A549 (cell line): ENCODE data around the gene TRIM45. TPM values are rescaled to one million over a fixed set of nuclear protein-coding genes. Genes with fewer than 3 reads are reported as not detected.

Experiments
- ATAC-seq, 2 experiments: fragments of 200-7000 bp in 1 of 2; fragments of >200 bp in 1 of 2; cut with Nextera tagmentation in 1 of 2; cut with Tn5 transposase in 1 of 2; 3 replicates each; pipeline versions ENCODE4 v1.8.0 to v1.9.1; 2018 to 2020; ENCODE audit warnings: mild to moderate bottlenecking in 1 of 2, moderate library complexity in 1 of 2
- CTCF ChIA-PET: fragments of 300-600 bp; sonication (Branson Sonifier 250); formaldehyde crosslinking; extraction: SDS; loops from one replicate; lab custom pipeline; 2021; ENCODE audit warnings: antibody characterized with exemption, inconsistent platforms; lab: Yijun Ruan, JAX
- POLR2A ChIA-PET: fragments of 350-600 bp; formaldehyde crosslinking; extraction: SDS; loops from one replicate; lab custom pipeline; 2021; ENCODE audit warnings: antibody characterized with exemption, inconsistent platforms; lab: Yijun Ruan, JAX
- DNase-seq, 2 experiments: peaks; one replicate each; pipeline versions ENCODE4 v3.0.0 to v3.0.0-alpha.2; 2011 to 2016; ENCODE audit warnings: low read depth in 1 of 2, low spot score in 1 of 2
- FAIRE-seq: peaks from 2 replicates; lab custom pipeline; 2011; peaks lifted over from hg19 to GRCh38; lab: Jason Lieb, UNC
- H3K27ac ChIP-seq, 2 experiments: fragments of >200 bp; sonication (Bioruptor Twin); formaldehyde crosslinking; 3 replicates each; pipeline ENCODE4 v1.5.1; 2016 to 2017
- H3K4me1 ChIP-seq: fragments of >200 bp; sonication (Bioruptor Twin); formaldehyde crosslinking; 3 replicates; pipeline ENCODE4 v1.6.1; 2016
- H3K4me2 ChIP-seq: fragments of >200 bp; sonication (Bioruptor Twin); formaldehyde crosslinking; 3 replicates; pipeline ENCODE4 v1.6.1; 2016
- H3K4me3 ChIP-seq: fragments of >200 bp; sonication (Bioruptor Twin); formaldehyde crosslinking; 3 replicates; pipeline ENCODE4 v1.5.1; 2016
- H3K9me3 ChIP-seq: fragments of >200 bp; sonication (Bioruptor Twin); formaldehyde crosslinking; 3 replicates; pipeline ENCODE4 v1.6.1; 2016
- CHD4 ChIP-seq: fragments of 200-600 bp; sonication (generic); IDR thresholded peaks from 2 replicates; pipeline ENCODE4 v1.6.1; 2016; ENCODE audit warnings: antibody characterized with exemption, mild to moderate bottlenecking, borderline replicate concordance
- GATA3 ChIP-seq: IDR thresholded peaks from 2 replicates; pipeline ENCODE4 v1.6.1; 2012; ENCODE audit warnings: borderline replicate concordance
- HDAC2 ChIP-seq: fragments of 200-600 bp; sonication (generic); IDR thresholded peaks from 2 replicates; pipeline ENCODE4 v1.6.1; 2016
- HEYL ChIP-seq: fragments of 250-450 bp; sonication (Bioruptor Pico); IDR thresholded peaks from 2 replicates; pipeline ENCODE4 v1.8.0; 2021; ENCODE audit warnings: mild to moderate bottlenecking, moderate library complexity
- HOXB13 ChIP-seq: fragments of 250-450 bp; sonication (Bioruptor Pico); IDR thresholded peaks from 2 replicates; pipeline ENCODE4 v1.5.0; 2020; ENCODE audit warnings: low read depth, mild to moderate bottlenecking, moderate library complexity
- KDM5A ChIP-seq: fragments of 200-600 bp; sonication (generic); IDR thresholded peaks from 2 replicates; pipeline ENCODE4 v1.6.1; 2016; ENCODE audit warnings: antibody characterized with exemption, mild to moderate bottlenecking
- MAZ ChIP-seq: fragments of 150-350 bp; IDR thresholded peaks from 2 replicates; pipeline ENCODE4 v1.6.1; 2014; ENCODE audit warnings: antibody characterized with exemption, low read depth, low read length, borderline replicate concordance
- NFE2L2 ChIP-seq: fragments of 150-350 bp; conservative IDR thresholded peaks from 2 replicates; pipeline ENCODE4 v1.6.1; 2014; ENCODE audit warnings: low read length
- POLR2AphosphoS2 ChIP-seq: conservative IDR thresholded peaks from 2 replicates; pipeline ENCODE4 v1.6.1; 2012; ENCODE audit warnings: low read length, improper control_type of control experiment, inconsistent platforms
- RARB ChIP-seq: fragments of 250-450 bp; sonication (Bioruptor Pico); IDR thresholded peaks from 2 replicates; pipeline ENCODE4 v1.8.0; 2021; ENCODE audit warnings: mild to moderate bottlenecking, moderate library complexity
- SMC3 ChIP-seq: fragments of >200 bp; sonication (Bioruptor Twin); formaldehyde crosslinking; IDR thresholded peaks from 3 replicates; pipeline ENCODE4 v1.6.1; 2018; ENCODE audit warnings: inconsistent platforms
- ZFP36 ChIP-seq: fragments of 450-650 bp; IDR thresholded peaks from 2 replicates; pipeline ENCODE4 v1.6.1; 2014; ENCODE audit warnings: borderline replicate concordance; ENCODE audit not compliant: partially characterized antibody
- ZNF302 ChIP-seq: fragments of 250-450 bp; sonication (Bioruptor Pico); IDR thresholded peaks from 2 replicates; pipeline ENCODE4 v1.9.0; 2021; ENCODE audit warnings: inconsistent platforms, mild to moderate bottlenecking, moderate library complexity
- WGBS: methylation state at CpG from one replicate; pipeline ENCODE4 v1.1.6; 2017; ENCODE audit errors: missing lambda C conversion rate; 5-methylcytosine and 5-hydroxymethylcytosine counted together
- polyA plus RNA-seq, 4 experiments: library from polyadenylated mRNA; depleted of rRNA in 3 of 4; stranded (reverse); fragments of >200 nt; fragmentation: RNase III in 1 of 4; extraction: RNeasy Plus Mini Kit Qiagen cat#74134 plus additional on column Dnase treatment in 1 of 4; gene quantifications; 2 replicates in 3 of 4; 3 replicates in 1 of 4; pipeline ENCODE4 v1.2.3, GENCODE V29; 2011 to 2017
- TF ChIP-seq, protein P1 (sequence below): fragments of 250-450 bp; sonication (Bioruptor Pico); IDR thresholded peaks from 2 replicates; pipeline ENCODE4 v1.5.0; 2021; ENCODE audit warnings: mild to moderate bottlenecking, moderate library complexity, borderline replicate concordance
- TF ChIP-seq, protein P2 (sequence below): fragments of 150-350 bp; IDR thresholded peaks from 2 replicates; pipeline ENCODE4 v1.6.1; 2014; ENCODE audit warnings: low read depth, mild to moderate bottlenecking, low read length
- TF ChIP-seq, protein P3 (sequence below): fragments of >200 bp; sonication (Bioruptor Twin); formaldehyde crosslinking; IDR thresholded peaks from 3 replicates; pipeline ENCODE4 v1.5.1; 2016
- TF ChIP-seq, protein P4 (sequence below): IDR thresholded peaks from 2 replicates; pipeline ENCODE4 v1.6.1; 2012; ENCODE audit warnings: low read depth, borderline replicate concordance

TRIM45 gene
- polyA plus RNA-seq, 2 of the 4 experiments (the other 2 are of a cell fraction), result 3.0 to 3.4 TPM

DNA sequence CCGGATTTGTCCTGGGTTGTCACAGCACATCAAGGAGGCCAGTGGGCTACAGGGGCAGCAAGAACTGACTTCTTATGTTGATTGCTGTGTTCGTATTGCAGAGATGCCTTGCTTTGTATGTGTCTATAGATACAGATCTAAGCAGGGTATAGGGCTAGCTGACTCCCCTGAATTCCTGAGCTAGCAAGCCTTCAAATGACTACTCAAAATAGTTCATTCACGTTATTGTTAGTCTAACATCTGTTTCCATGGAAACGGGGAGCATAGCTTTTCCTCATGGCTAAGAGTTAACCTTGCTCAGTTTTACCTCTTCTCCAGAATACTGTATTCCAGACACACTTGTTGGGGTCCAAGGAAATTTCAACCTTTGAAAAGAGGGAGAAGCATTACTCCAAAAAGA lies 24.1 kb downstream of the TRIM45 start:
- Histone ChIP-seq H3K27ac (no peak overlapping the region), H3K4me3 (no peak overlapping the region), H3K4me1 (peaks cover 14% of the 10 kb centered on the region), H3K9me3 (no peaks in the 10 kb centered on the region), H3K4me2 (no peak overlapping the region)
- FAIRE-seq (no peak), DNase-seq (no peak), ATAC-seq (no peak)
- POLR2A ChIA-PET, result no interaction called here
- no peak for TF ChIP-seq ZNF302 (CRISPR knock-in tag)
- TF ChIP-seq KDM5A, result no peak
- CTCF ChIA-PET, result interaction anchor here (2.0 kb wide), 1 partner anchor 30 kb away, joined by 9 read pairs; no protein-coding TSS in a partner anchor
- WGBS, result 85% methylated on average over 4 of the region's 4 CpGs

DNA sequence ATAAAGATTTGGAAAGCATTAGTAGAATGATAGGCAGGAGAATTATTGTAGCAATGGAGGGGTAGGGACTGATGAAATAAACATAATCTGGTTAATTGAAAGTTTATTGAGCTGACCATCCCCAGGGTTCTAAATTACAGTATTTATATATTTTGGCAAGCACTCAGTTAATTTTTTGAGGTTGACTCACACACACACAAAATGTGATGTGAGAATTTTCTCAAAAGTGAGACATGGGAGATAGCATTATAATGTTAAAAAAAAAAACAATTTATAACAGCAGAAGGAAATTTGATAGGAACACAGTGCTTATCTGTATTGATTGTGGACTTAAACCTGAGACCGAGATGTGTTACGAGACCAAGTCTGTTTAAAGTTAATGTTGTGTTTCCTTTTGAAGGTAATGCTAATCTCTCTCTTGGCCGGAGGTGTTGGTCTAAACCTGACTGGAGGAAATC lies 24.6 kb downstream of the TRIM45 start:
- Histone ChIP-seq H3K9me3 (no peaks in the 10 kb centered on the region), H3K4me1 (peaks cover 14% of the 10 kb centered on the region), H3K27ac (no peak overlapping the region), H3K4me2 (no peak overlapping the region), H3K4me3 (no peak overlapping the region)
- ChIA-PET POLR2A (no interaction called here), CTCF (interaction anchor here (2.0 kb wide), 1 partner anchor 30 kb away, joined by 9 read pairs; no protein-coding TSS in a partner anchor)
- DNase-seq, result no peak
- no peak for ATAC-seq
- no peak for FAIRE-seq
- TF ChIP-seq SMC3 (no peak), HOXB13 (CRISPR knock-in tag) (no peak), KDM5A (no peak), RARB (no peak), POLR2AphosphoS2 (no peak), MAZ (no peak), NFE2L2 (no peak), GATA3 (no peak), HDAC2 (no peak), HEYL (no peak), CHD4 (no peak), ZFP36 (no peak)
- TF ChIP-seq, protein P1, sequence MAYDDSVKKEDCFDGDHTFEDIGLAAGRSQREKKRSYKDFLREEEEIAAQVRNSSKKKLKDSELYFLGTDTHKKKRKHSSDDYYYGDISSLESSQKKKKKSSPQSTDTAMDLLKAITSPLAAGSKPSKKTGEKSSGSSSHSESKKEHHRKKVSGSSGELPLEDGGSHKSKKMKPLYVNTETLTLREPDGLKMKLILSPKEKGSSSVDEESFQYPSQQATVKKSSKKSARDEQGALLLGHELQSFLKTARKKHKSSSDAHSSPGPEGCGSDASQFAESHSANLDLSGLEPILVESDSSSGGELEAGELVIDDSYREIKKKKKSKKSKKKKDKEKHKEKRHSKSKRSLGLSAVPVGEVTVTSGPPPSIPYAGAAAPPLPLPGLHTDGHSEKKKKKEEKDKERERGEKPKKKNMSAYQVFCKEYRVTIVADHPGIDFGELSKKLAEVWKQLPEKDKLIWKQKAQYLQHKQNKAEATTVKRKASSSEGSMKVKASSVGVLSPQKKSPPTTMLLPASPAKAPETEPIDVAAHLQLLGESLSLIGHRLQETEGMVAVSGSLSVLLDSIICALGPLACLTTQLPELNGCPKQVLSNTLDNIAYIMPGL (CRISPR knock-in tag), result no peak
- TF ChIP-seq, protein P2, sequence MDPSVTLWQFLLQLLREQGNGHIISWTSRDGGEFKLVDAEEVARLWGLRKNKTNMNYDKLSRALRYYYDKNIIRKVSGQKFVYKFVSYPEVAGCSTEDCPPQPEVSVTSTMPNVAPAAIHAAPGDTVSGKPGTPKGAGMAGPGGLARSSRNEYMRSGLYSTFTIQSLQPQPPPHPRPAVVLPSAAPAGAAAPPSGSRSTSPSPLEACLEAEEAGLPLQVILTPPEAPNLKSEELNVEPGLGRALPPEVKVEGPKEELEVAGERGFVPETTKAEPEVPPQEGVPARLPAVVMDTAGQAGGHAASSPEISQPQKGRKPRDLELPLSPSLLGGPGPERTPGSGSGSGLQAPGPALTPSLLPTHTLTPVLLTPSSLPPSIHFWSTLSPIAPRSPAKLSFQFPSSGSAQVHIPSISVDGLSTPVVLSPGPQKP, result no peak
- TF ChIP-seq, protein P3, sequence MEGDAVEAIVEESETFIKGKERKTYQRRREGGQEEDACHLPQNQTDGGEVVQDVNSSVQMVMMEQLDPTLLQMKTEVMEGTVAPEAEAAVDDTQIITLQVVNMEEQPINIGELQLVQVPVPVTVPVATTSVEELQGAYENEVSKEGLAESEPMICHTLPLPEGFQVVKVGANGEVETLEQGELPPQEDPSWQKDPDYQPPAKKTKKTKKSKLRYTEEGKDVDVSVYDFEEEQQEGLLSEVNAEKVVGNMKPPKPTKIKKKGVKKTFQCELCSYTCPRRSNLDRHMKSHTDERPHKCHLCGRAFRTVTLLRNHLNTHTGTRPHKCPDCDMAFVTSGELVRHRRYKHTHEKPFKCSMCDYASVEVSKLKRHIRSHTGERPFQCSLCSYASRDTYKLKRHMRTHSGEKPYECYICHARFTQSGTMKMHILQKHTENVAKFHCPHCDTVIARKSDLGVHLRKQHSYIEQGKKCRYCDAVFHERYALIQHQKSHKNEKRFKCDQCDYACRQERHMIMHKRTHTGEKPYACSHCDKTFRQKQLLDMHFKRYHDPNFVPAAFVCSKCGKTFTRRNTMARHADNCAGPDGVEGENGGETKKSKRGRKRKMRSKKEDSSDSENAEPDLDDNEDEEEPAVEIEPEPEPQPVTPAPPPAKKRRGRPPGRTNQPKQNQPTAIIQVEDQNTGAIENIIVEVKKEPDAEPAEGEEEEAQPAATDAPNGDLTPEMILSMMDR, result no peak
- TF ChIP-seq, protein P4, sequence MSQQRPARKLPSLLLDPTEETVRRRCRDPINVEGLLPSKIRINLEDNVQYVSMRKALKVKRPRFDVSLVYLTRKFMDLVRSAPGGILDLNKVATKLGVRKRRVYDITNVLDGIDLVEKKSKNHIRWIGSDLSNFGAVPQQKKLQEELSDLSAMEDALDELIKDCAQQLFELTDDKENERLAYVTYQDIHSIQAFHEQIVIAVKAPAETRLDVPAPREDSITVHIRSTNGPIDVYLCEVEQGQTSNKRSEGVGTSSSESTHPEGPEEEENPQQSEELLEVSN, result no peak
- WGBS, result 95% methylated on average over 3 of the region's 3 CpGs
